Calu3 (cell line): Measurements from ENCODE around the gene ERMAP. TPM values are rescaled to one million over a fixed set of nuclear protein-coding genes. Genes with fewer than 3 reads are reported as not detected.

Experiments
- BruUV-seq: library from RNA; stranded (reverse); fragments of 400-500 nt; replicated peaks from 2 replicates; lab custom pipeline; 2021; lab: Mats Ljungman, UMichigan
- CTCF ChIA-PET: fragments of 300-600 bp; sonication (Branson Sonifier 250); formaldehyde crosslinking; loops from one replicate; lab custom pipeline; 2022; ENCODE audit warnings: antibody characterized with exemption; lab: Charles Lee
- DNase-seq: peaks from one replicate; pipeline ENCODE4 v3.0.0; 2022
- H3K27ac Mint-ChIP-seq: one replicate; pipeline ENCODE4 v1.8.0; 2022; ENCODE audit warnings: mixed read lengths; ENCODE audit not compliant: unreplicated experiment
- H3K27me3 Mint-ChIP-seq: one replicate; pipeline ENCODE4 v1.8.0; 2022; ENCODE audit warnings: mixed read lengths; ENCODE audit not compliant: unreplicated experiment
- H3K36me3 Mint-ChIP-seq: one replicate; pipeline ENCODE4 v1.8.0; 2022; ENCODE audit warnings: mild to moderate bottlenecking, moderate library complexity, mixed read lengths; ENCODE audit not compliant: insufficient read depth, unreplicated experiment
- H3K4me1 Mint-ChIP-seq: one replicate; pipeline ENCODE4 v1.8.0; 2022; ENCODE audit warnings: mild to moderate bottlenecking, low read depth, mixed read lengths; ENCODE audit not compliant: unreplicated experiment
- H3K4me3 Mint-ChIP-seq: one replicate; pipeline ENCODE4 v1.8.0; 2022; ENCODE audit warnings: mild to moderate bottlenecking, low read depth, moderate library complexity, mixed read lengths; ENCODE audit not compliant: unreplicated experiment
- H3K9me3 Mint-ChIP-seq: one replicate; pipeline ENCODE4 v1.8.0; 2022; ENCODE audit warnings: low read depth, mixed read lengths; ENCODE audit not compliant: unreplicated experiment
- intact Hi-C: fragments of 100-400 bp; cut with micrococcal nuclease; formaldehyde crosslinking; loops from one replicate; pipeline ENCODE4 v1.10.0; 2022; ENCODE audit not compliant: unreplicated experiment
- total RNA-seq: library from RNA; stranded (reverse); gene quantifications from 2 replicates; pipeline ENCODE4 v1.2.3, GENCODE V29; 2022
- TF ChIP-seq, protein P1 (sequence below): fragments of 200-600 bp; IDR thresholded peaks from one replicate; pipeline ENCODE4 v1.8.0; 2022; ENCODE audit warnings: antibody characterized with exemption; ENCODE audit not compliant: unreplicated experiment

The ERMAP gene
- total RNA-seq, 1 experiment from 2014 or later: 9.3 TPM

DNA sequence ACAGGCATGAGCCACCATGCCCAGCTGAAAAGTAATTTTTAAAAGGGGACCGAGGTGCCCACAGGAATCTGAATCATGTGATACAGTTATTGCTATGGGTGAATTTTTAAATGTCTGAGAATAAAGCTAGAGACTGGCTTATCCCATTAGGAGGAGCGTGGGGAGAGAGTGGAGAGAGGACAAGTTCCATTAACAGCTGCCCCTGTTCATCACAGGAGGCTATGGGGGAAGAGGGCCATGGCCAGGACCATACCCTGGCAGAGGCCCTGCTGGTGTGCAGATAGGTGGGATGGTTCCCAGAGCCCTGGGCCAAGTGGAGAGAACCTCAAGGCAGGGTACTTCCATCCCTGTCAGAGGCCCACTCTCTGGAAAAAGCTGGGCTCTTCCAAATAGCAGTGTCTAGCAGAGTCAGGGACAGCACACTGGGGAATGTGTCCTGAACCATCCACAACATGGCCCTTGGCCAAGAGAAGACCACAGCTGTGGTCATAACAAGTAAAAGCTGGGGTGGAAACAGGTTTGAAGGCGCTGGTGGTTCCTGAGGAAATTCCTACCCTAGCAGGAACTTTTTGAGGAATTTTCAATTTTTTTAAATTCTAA lies 15.8 kb downstream of the ERMAP start:
- no peak overlapping the region for H3K4me3 Mint-ChIP-seq
- no TSS peak for BruUV-seq
- TF ChIP-seq, protein P1, sequence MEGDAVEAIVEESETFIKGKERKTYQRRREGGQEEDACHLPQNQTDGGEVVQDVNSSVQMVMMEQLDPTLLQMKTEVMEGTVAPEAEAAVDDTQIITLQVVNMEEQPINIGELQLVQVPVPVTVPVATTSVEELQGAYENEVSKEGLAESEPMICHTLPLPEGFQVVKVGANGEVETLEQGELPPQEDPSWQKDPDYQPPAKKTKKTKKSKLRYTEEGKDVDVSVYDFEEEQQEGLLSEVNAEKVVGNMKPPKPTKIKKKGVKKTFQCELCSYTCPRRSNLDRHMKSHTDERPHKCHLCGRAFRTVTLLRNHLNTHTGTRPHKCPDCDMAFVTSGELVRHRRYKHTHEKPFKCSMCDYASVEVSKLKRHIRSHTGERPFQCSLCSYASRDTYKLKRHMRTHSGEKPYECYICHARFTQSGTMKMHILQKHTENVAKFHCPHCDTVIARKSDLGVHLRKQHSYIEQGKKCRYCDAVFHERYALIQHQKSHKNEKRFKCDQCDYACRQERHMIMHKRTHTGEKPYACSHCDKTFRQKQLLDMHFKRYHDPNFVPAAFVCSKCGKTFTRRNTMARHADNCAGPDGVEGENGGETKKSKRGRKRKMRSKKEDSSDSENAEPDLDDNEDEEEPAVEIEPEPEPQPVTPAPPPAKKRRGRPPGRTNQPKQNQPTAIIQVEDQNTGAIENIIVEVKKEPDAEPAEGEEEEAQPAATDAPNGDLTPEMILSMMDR: no peak
- no peaks in the 10 kb centered on the region for H3K36me3 Mint-ChIP-seq
- no peaks in the 10 kb centered on the region for H3K27me3 Mint-ChIP-seq
- H3K4me1 Mint-ChIP-seq: no peaks in the 10 kb centered on the region
- CTCF ChIA-PET: interaction anchor here (0.6 kb wide), 1 partner anchor 179 kb away, joined by 4 read pairs; no protein-coding TSS in a partner anchor
- intact Hi-C loops: no loop called here
- no peaks in the 10 kb centered on the region for H3K9me3 Mint-ChIP-seq
- DNase-seq: no peak
- no peak overlapping the region for H3K27ac Mint-ChIP-seq

DNA sequence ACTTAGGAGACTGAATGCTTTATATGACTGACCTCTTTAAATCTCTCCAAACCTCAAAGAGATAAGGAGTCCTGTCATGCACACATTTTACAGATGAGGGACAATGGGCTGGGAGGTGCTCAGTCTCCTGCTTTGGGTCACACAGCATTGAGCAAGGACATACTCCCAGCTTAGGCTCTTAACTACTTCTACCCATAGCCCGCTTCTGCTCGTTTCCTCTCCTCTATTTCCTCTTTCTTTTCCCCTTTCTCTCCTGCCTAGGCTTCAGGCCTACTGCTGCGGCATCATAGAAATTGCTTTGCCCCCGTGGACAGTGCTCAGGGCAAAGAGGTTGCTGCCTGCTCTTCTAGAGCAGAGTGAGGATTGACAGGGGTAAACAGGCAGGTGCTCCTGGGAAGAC lies 17.1 kb downstream of the ERMAP start:
- Mint-ChIP-seq H3K27ac (no peak overlapping the region), H3K4me3 (no peak overlapping the region), H3K36me3 (no peaks in the 10 kb centered on the region), H3K27me3 (no peaks in the 10 kb centered on the region), H3K4me1 (no peaks in the 10 kb centered on the region), H3K9me3 (no peaks in the 10 kb centered on the region)
- CTCF ChIA-PET: interaction anchor here (0.7 kb wide), 1 partner anchor 539 kb away, joined by 3 read pairs; no protein-coding TSS in a partner anchor
- no peak for DNase-seq
- no TSS peak for BruUV-seq
- TF ChIP-seq, protein P1: no peak
- intact Hi-C loops: no loop called here

DNA sequence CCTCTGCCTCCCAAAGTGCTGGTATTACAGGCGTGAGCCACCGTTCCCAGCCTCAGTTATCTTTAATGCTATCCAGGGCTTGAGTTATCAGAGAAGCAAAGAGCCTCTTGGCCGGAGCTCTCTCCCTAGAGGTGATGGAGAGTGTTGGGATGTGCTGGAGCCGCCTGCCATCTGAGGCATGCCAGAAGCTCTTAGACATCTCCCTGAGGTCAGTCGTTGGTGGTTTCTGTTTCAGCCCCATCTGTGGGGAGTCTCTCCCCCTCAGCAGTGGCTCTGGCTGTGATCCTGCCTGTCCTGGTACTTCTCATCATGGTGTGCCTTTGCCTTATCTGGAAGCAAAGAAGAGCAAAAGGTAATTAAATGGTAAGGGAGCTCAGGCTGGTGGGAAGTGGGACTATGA lies 17.9 kb downstream of the ERMAP start:
- Mint-ChIP-seq H3K27me3 (no peaks in the 10 kb centered on the region), H3K36me3 (no peaks in the 10 kb centered on the region), H3K4me3 (no peak overlapping the region), H3K9me3 (no peaks in the 10 kb centered on the region), H3K27ac (no peak overlapping the region), H3K4me1 (no peaks in the 10 kb centered on the region)
- BruUV-seq: no TSS peak
- TF ChIP-seq, protein P1: no peak
- intact Hi-C loops: no loop called here
- DNase-seq: no peak
- CTCF ChIA-PET: no interaction called here

DNA sequence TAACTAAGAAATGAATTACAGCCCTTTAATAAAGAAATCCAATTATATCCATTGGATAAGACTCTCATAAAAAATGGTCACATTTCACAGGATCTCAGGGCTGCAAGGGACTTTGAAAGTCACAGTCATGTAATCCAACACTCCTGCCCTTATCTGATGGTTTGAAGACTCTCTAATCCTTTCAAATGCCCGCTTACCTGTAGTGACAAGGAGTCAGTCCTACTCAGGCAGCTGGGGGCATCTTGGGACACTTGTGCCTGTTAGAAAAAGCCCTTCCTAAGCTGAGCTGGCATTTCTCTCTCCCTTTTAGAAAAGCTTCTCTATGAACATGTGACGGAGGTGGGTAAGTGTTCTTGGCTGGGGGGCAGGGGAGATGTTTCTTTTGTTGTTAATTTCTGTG lies 18.5 kb downstream of the ERMAP start:
- CTCF ChIA-PET: interaction anchor here (1.5 kb wide), 1 partner anchor 11 kb away, joined by 5 read pairs; the partner anchor contains the start of gene ZNF691

More for the DNA sequence above, 18.5 kb downstream of the ERMAP start:
- Mint-ChIP-seq H3K4me3 (no peak overlapping the region), H3K9me3 (no peaks in the 10 kb centered on the region), H3K27ac (no peak overlapping the region), H3K4me1 (no peaks in the 10 kb centered on the region), H3K27me3 (no peaks in the 10 kb centered on the region), H3K36me3 (no peaks in the 10 kb centered on the region)
- no peak for DNase-seq
- TF ChIP-seq, protein P1: no peak
- no TSS peak for BruUV-seq
- intact Hi-C loops: no loop called here
